Body of pancreas (tissue), 4 donors: Measurements from ENCODE around the gene CFAP97D2. TPM values are rescaled to one million over a fixed set of nuclear protein-coding genes. Genes with fewer than 3 reads are reported as not detected.

Experiments used
- ATAC-seq: fragments of 150-250 bp; one replicate; pipeline ENCODE4 v1.9.1; 2016
- DNase-seq, 4 donors: peaks; one replicate each; pipeline ENCODE4 v3.0.0-alpha.2; 2019
- H3K27ac ChIP-seq, 4 donors: fragments of 200-600 bp; sonication (generic); 1 replicate in 3 of 4; 2 replicates in 1 of 4; pipeline versions ENCODE4 v1.5.1 to v1.6.1; 2016 to 2019; ENCODE audit warnings: mild to moderate bottlenecking in 1 of 4, mixed read lengths in 1 of 4, moderate library complexity in 1 of 4
- H3K27me3 ChIP-seq, 2 donors: fragments of 200-600 bp; sonication (generic); one replicate each; pipeline ENCODE4 v1.6.0; 2016; ENCODE audit warnings: mild to moderate bottlenecking in 1 of 2
- H3K36me3 ChIP-seq, 2 donors: fragments of 200-600 bp; sonication (generic); replicated peaks in 1 of 2; 2 replicates each; pipeline ENCODE4 v1.5.1; 2016; ENCODE audit warnings: low read depth in 2 of 2; ENCODE audit not compliant: insufficient read depth in 1 of 2
- H3K4me1 ChIP-seq: fragments of 200-600 bp; sonication (generic); one replicate; pipeline ENCODE4 v1.6.0; 2016
- H3K4me3 ChIP-seq, 2 donors: fragments of 200-600 bp; sonication (generic); 1 replicate in 1 of 2; 2 replicates in 1 of 2; pipeline ENCODE4 v1.5.1; 2016 to 2019
- H3K9me3 ChIP-seq, 3 donors: fragments of 200-600 bp; sonication (generic); 1 replicate in 2 of 3; 2 replicates in 1 of 3; pipeline ENCODE4 v1.5.1; 2016
- CTCF ChIP-seq, 7 experiments: fragments of 450-650 bp in 4 of 7; fragments of 200-600 bp in 3 of 7; sonication (generic) in 3 of 7; IDR thresholded peaks; one replicate each; pipeline ENCODE4 v1.5.1; 2016 to 2019; ENCODE audit warnings: antibody characterized with exemption in 7 of 7
- POLR2A ChIP-seq, 3 donors: fragments of 450-650 bp; IDR thresholded peaks; one replicate each; pipeline ENCODE4 v1.6.1; 2016; ENCODE audit warnings: antibody characterized with exemption in 3 of 3, mild to moderate bottlenecking in 2 of 3
- WGBS, 2 donors: methylation state at CpG; one replicate each; pipeline ENCODE4 v1.1.5; 2017; 5-methylcytosine and 5-hydroxymethylcytosine counted together
- intact Hi-C: fragments of 100-400 bp; cut with DNase I; formaldehyde crosslinking; loops from one replicate; pipeline ENCODE4 v1.15.1; 2023
- total RNA-seq, 2 donors: library from RNA; depleted of rRNA; stranded (reverse); fragments of >200 nt; gene quantifications; one replicate each; pipeline ENCODE4 v1.1.0, GENCODE V29; 2016

The CFAP97D2 gene
- total RNA-seq, 2 donors from 2014 or later: not detected

GRCh38 chr13:114257014-114257413, 78.0 kb downstream of the CFAP97D2 start:
- H3K27ac ChIP-seq: peak overlapping the region in 1 of 4 donors; percentile 11
- DNase-seq: no peak
- intact Hi-C loops: no loop called here
- H3K36me3 ChIP-seq: peaks cover 1 to 15% of the 10 kb centered on the region in 2 donors
- H3K27me3 ChIP-seq: no peaks in the 10 kb centered on the region
- no peaks in the 10 kb centered on the region for H3K9me3 ChIP-seq
- H3K4me1 ChIP-seq: peaks cover 41% of the 10 kb centered on the region
- no peak for ATAC-seq
- no peak for TF ChIP-seq POLR2A (IDR thresholded peaks at IDR 0.05)
- no peak for TF ChIP-seq CTCF (IDR thresholded peaks at IDR 0.05)
- no peak overlapping the region for H3K4me3 ChIP-seq
- 93 to 100% methylated on average over 4 of the region's 4 CpGs for WGBS, 2 donors

DNA sequence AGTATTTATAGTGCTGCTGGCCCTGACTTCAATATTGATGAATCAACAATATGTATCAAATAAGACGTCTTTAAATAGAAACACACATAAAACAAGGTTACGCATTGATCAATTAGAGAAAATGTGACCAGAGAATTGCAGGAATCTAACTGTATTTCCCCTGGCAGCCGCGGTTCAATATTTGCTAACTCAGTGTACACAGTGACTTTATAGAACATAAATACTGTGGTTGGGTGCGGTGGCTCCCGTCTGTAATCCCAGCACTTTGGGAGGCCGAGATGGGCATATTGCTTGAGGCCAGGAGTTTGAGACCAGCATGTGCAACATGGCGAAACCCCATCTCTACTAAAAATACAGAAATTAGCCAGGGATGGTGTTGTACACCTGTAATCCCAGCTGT, 79.5 kb downstream of the CFAP97D2 start:
- TF ChIP-seq POLR2A (IDR thresholded peaks at IDR 0.05) (no peak), CTCF (IDR thresholded peaks at IDR 0.05) (no peak)
- Histone ChIP-seq H3K27ac (peak overlapping the region; percentile 3 to 68 (median 40)), H3K9me3 (no peaks in the 10 kb centered on the region), H3K4me3 (no peak overlapping the region), H3K27me3 (no peaks in the 10 kb centered on the region), H3K36me3 (peaks cover 2 to 13% of the 10 kb centered on the region in 2 donors), H3K4me1 (peaks cover 41% of the 10 kb centered on the region)
- 28 to 46% methylated on average over 5 to 8 of the region's 8 CpGs for WGBS, 2 donors
- intact Hi-C loops: no loop called here
- peak; percentile 36 for ATAC-seq
- peak in 3 of 4 donors; percentile 36 to 47 (median 43) for DNase-seq

DNA sequence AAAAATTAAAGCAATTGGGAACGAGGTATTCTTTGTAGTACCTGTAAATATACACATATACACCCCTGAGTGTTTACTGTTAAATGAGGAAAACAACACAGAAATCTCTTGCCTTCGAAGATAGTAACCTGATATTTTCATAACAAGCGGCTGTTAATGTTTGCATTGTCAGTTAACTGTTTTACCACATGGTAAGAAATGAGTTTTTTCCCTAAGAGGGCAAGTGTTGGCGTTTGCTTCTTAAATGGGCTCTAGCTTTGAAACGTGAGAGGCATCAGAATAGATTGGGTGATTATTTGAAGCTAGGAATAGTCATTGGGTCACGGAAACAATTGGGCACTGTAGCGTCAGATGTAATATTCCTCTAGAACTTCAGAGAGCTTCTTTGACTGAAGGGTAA, 80.3 kb downstream of the CFAP97D2 start:
- Histone ChIP-seq H3K4me1 (peaks cover 41% of the 10 kb centered on the region), H3K27ac (peak overlapping the region in 3 of 4 donors; percentile 43 to 68 (median 62)), H3K9me3 (no peaks in the 10 kb centered on the region), H3K4me3 (no peak overlapping the region), H3K27me3 (no peaks in the 10 kb centered on the region), H3K36me3 (peaks cover 6 to 16% of the 10 kb centered on the region in 2 donors)
- intact Hi-C loops: no loop called here
- peak in 1 of 4 donors; percentile 17 for DNase-seq
- WGBS, 2 donors: 44 to 48% methylated on average over 7 of the region's 7 CpGs
- no peak for TF ChIP-seq POLR2A (IDR thresholded peaks at IDR 0.05)
- no peak for TF ChIP-seq CTCF (IDR thresholded peaks at IDR 0.05)
- peak; percentile 33 for ATAC-seq

GRCh38 chr13:114259974-114260373, 80.9 kb downstream of the CFAP97D2 start:
- H3K36me3 ChIP-seq: peaks cover 6 to 19% of the 10 kb centered on the region in 2 donors
- WGBS, 2 donors: 36 to 43% methylated on average over 4 of the region's 4 CpGs
- peaks cover 41% of the 10 kb centered on the region for H3K4me1 ChIP-seq
- DNase-seq (peak in 3 of 4 donors; percentile 41 to 58 (median 50)), ATAC-seq (peak; percentile 57)
- peak overlapping the region in 3 of 4 donors; percentile 43 to 68 (median 62) for H3K27ac ChIP-seq
- H3K27me3 ChIP-seq: no peaks in the 10 kb centered on the region
- TF ChIP-seq POLR2A (IDR thresholded peaks at IDR 0.05) (no peak), CTCF (IDR thresholded peaks at IDR 0.05) (no peak)
- intact Hi-C loops: no loop called here
- H3K9me3 ChIP-seq: no peaks in the 10 kb centered on the region
- no peak overlapping the region for H3K4me3 ChIP-seq

DNA sequence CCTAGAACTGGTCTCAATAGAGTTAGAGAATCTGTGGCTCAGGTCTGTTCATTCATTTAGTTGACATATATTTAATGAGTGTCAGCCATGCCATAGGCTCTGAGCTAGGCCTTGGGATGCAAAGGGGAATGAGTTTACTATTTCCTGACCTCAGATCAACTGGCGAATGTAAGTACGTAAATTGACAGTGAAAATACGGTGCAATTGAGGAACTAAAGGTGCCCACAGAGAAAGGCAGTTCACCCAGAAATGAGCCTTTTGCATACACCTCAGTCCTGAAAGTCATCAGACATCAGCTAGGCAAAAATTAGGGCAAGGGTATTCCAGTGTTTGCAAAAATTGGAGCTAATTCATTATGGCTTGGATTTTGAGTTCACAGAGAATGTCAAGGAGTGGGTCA, 81.8 kb downstream of the CFAP97D2 start:
- H3K36me3 ChIP-seq: peaks cover 6 to 18% of the 10 kb centered on the region in 2 donors

More for the DNA sequence above, 81.8 kb downstream of the CFAP97D2 start:
- peak overlapping the region in 1 of 4 donors; percentile 33 for H3K27ac ChIP-seq
- H3K4me1 ChIP-seq: peaks cover 41% of the 10 kb centered on the region
- no peaks in the 10 kb centered on the region for H3K9me3 ChIP-seq
- no peaks in the 10 kb centered on the region for H3K27me3 ChIP-seq
- intact Hi-C loops: no loop called here
- WGBS, 2 donors: 82 to 91% methylated on average over 3 of the region's 3 CpGs
- TF ChIP-seq CTCF (IDR thresholded peaks at IDR 0.05) (no peak), POLR2A (IDR thresholded peaks at IDR 0.05) (no peak)
- no peak overlapping the region for H3K4me3 ChIP-seq
- ATAC-seq (no peak), DNase-seq (no peak)
